Stimulated activated naive CD8-positive, alpha-beta T cell treated with anti-CD3 and anti-CD28 coated beads, Interleukin-15, amount 100 ng/mL, for 72 hours (primary cell): ENCODE results near the gene PHLDB1.
A peak's percentile ranks its signal among the peaks of the same experiment; 100 is the strongest.

ENCODE experiments used
- ATAC-seq: fragments of 150-1000 bp; cut with Tn5 transposase; 2 replicates; pipeline ENCODE4 v1.10.0; 2021; ENCODE audit warnings: mild to moderate bottlenecking, moderate library complexity
- DNase-seq, 2 donors: peaks; one replicate each; pipeline ENCODE4 v3.0.0; 2021 to 2022
- H3K27ac Mint-ChIP-seq, 2 donors: one replicate each; pipeline ENCODE4 v1.8.0; 2022; ENCODE audit warnings: mild to moderate bottlenecking in 2 of 2, mixed read lengths in 2 of 2, moderate library complexity in 2 of 2
- H3K27me3 Mint-ChIP-seq: one replicate; pipeline ENCODE4 v1.8.0; 2022; ENCODE audit warnings: mixed read lengths
- H3K4me1 Mint-ChIP-seq: one replicate; pipeline ENCODE4 v1.8.0; 2022; ENCODE audit warnings: mild to moderate bottlenecking, mixed read lengths
- H3K4me3 Mint-ChIP-seq, 2 donors: one replicate each; pipeline ENCODE4 v1.8.0; 2022; ENCODE audit warnings: mild to moderate bottlenecking in 2 of 2, mixed read lengths in 2 of 2, moderate library complexity in 1 of 2
- H3K9me3 Mint-ChIP-seq, 2 donors: one replicate each; pipeline ENCODE4 v1.8.0; 2022; ENCODE audit warnings: mixed read lengths in 2 of 2

The PHLDB1 gene

GRCh38 chr11:118655486-118656190 is 48.2 kb downstream of the PHLDB1 start:
- Mint-ChIP-seq H3K9me3 (no peaks in the 10 kb centered on the region), H3K4me1 (peaks cover 22% of the 10 kb centered on the region), H3K27me3 (no peaks in the 10 kb centered on the region), H3K27ac (no peak overlapping the region), H3K4me3 (no peak overlapping the region)
- ATAC-seq (no peak), DNase-seq (no peak)

DNA sequence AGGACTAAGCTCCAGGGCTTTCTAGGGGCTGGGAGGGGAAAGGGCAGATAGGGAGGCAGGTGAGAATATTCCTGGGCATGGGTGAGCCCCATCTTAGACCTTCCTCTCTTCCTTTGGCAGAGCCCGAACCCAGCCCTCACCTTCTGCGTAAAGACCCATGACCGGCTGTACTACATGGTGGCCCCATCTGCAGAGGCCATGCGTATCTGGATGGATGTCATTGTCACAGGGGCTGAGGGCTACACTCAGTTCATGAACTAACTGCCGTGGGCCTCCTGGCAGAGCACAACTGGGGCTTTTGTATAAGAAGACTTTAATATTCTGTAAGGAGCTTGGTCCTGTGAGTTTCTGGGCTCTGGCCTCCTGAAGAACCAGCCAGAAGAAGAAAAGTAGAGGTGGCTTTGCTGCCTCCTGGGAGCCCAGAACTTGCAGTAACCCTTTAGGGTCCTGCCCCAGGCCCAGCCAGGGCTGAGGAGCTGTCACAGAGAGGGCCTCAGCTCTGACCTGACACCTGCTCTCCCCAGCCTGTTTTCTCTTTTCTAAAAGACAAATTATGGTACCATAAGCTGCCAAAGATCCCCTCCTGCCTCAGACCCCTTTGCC is 49.2 kb downstream of the PHLDB1 start:
- Mint-ChIP-seq H3K27ac (no peak overlapping the region), H3K9me3 (no peaks in the 10 kb centered on the region), H3K4me1 (peaks cover 22% of the 10 kb centered on the region), H3K4me3 (no peak overlapping the region), H3K27me3 (no peaks in the 10 kb centered on the region)
- no peak for ATAC-seq
- no peak for DNase-seq

DNA sequence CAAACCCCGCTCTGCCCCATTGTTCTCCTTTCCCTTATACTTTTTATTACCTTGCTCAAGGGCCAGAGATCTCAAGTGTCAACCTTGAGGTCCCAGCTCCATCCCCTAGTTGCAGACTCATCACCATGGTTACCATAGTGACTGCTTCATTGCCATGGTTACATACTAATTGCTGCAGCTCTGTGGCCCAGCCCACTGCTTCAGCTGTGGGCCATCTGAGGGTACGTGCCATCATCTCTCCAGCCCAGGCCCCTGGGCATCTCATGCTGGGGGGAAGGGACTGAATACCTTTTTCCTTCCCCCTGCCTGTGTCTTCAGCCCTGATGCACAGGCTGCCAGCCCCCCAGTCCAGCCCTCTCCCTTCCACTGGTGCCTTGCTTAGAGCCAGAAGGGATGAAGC is 49.8 kb downstream of the PHLDB1 start:
- Mint-ChIP-seq H3K4me1 (peaks cover 21% of the 10 kb centered on the region), H3K27ac (no peak overlapping the region), H3K9me3 (no peaks in the 10 kb centered on the region), H3K27me3 (no peaks in the 10 kb centered on the region), H3K4me3 (no peak overlapping the region)
- ATAC-seq (no peak), DNase-seq (no peak)

GRCh38 chr11:118657709-118658428 is 50.5 kb downstream of the PHLDB1 start:
- H3K27me3 Mint-ChIP-seq: no peaks in the 10 kb centered on the region
- no peak overlapping the region for H3K27ac Mint-ChIP-seq

GRCh38 chr11:118658429-118659313 is 51.3 kb downstream of the PHLDB1 start:
- Mint-ChIP-seq H3K27me3 (no peaks in the 10 kb centered on the region), H3K4me1 (peaks cover 14% of the 10 kb centered on the region), H3K9me3 (no peaks in the 10 kb centered on the region), H3K4me3 (peak overlapping the region in 1 of 2 donors; percentile 48), H3K27ac (peak overlapping the region in 1 of 2 donors; percentile 60)
- no peak for ATAC-seq
- DNase-seq: no peak

More at GRCh38 chr11:118657709-118658428, 50.5 kb downstream of the PHLDB1 start:
- DNase-seq: no peak
- Mint-ChIP-seq H3K9me3 (no peaks in the 10 kb centered on the region), H3K4me3 (no peak overlapping the region), H3K4me1 (peaks cover 15% of the 10 kb centered on the region)
- no peak for ATAC-seq

GRCh38 chr11:118659314-118659952 is 52.0 kb downstream of the PHLDB1 start:
- peaks cover 14% of the 10 kb centered on the region for H3K4me1 Mint-ChIP-seq
- DNase-seq: peak; percentile 91 to 92
- H3K9me3 Mint-ChIP-seq: no peaks in the 10 kb centered on the region
- H3K4me3 Mint-ChIP-seq: peak overlapping the region in 1 of 2 donors; percentile 48
- peak; percentile 96 for ATAC-seq
- H3K27ac Mint-ChIP-seq: peak overlapping the region in 1 of 2 donors; percentile 85
- no peaks in the 10 kb centered on the region for H3K27me3 Mint-ChIP-seq

DNA sequence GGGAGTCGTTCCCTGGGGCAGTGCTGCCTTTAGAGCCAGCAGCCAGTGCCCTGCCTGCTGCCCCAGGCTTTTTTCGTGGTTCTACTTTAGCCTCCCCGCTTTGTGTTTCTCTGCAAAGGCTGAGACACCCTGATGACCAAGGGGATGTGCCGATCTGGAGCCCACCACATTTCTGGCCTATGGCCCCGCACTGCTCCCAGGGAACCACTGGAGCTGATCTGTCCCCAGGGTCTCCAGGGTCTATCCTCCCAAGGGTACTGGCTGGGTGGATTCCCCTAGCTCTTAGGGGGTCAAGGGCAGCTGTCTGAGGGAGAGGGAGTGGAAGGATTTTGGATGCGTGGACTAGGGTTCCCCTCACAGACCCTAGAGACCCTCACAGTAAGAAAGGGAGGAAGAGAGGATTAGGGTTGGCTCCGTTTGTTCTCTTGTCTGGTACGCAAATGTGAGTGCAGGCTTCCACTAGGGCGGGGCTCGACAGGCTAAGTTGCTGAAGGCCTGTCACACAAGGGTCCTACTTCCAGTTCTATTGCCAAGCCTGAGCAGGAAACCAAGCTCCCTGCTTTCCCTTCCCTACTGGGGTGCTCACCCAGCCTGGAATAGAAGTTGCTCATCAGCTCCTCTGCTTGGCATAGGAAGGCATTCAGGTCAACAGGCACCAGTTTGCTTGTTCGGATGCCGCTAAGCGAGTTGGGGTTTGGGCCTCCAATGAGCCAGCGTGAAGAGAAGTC is 52.7 kb downstream of the PHLDB1 start:
- peaks cover 14% of the 10 kb centered on the region for H3K4me1 Mint-ChIP-seq
- ATAC-seq: no peak
- H3K9me3 Mint-ChIP-seq: no peaks in the 10 kb centered on the region
- H3K27me3 Mint-ChIP-seq: no peaks in the 10 kb centered on the region
- DNase-seq: no peak
- H3K27ac Mint-ChIP-seq: peak overlapping the region in 1 of 2 donors; percentile 85
- H3K4me3 Mint-ChIP-seq: peak overlapping the region in 1 of 2 donors; percentile 38

DNA sequence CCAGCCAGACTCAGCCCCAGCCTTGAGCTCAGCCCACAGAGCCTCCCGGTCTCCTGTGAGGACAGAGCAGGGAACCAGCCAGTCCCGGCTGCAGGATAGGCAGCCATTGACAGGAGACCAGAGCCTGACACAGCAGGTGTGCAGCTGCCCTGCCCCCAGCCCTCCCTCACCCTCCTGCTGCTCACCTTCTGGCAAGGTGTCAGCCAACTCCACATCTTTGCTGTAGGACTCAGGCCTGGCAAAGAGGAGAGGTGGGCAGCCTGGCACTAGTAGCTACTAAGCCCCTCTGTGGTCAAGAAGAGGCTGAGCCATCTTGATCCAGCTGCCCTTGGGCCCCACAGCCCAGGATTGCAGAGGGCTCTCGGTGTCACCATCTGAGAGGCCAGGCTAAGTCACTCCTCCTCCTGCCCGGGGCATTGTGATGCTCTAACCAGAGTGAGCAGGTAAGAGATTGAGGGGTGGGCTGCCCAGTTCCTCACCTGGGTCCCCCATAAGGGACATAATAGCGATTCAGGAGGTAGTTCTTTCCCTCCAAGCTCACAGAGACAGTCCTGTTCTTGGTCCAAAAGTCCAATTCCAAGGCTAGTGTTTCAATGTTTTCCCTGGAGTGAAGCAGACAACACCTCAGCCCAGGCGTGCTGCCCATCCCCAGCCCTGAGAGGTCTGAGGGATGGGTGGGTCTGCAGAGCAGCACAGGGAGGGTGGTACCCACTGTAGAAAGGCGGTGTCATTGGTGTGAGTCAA is 53.4 kb downstream of the PHLDB1 start:
- no peak overlapping the region for H3K27ac Mint-ChIP-seq
- ATAC-seq: no peak
- no peak for DNase-seq
- no peaks in the 10 kb centered on the region for H3K9me3 Mint-ChIP-seq
- no peaks in the 10 kb centered on the region for H3K27me3 Mint-ChIP-seq
- H3K4me1 Mint-ChIP-seq: peaks cover 14% of the 10 kb centered on the region
- H3K4me3 Mint-ChIP-seq: no peak overlapping the region

DNA sequence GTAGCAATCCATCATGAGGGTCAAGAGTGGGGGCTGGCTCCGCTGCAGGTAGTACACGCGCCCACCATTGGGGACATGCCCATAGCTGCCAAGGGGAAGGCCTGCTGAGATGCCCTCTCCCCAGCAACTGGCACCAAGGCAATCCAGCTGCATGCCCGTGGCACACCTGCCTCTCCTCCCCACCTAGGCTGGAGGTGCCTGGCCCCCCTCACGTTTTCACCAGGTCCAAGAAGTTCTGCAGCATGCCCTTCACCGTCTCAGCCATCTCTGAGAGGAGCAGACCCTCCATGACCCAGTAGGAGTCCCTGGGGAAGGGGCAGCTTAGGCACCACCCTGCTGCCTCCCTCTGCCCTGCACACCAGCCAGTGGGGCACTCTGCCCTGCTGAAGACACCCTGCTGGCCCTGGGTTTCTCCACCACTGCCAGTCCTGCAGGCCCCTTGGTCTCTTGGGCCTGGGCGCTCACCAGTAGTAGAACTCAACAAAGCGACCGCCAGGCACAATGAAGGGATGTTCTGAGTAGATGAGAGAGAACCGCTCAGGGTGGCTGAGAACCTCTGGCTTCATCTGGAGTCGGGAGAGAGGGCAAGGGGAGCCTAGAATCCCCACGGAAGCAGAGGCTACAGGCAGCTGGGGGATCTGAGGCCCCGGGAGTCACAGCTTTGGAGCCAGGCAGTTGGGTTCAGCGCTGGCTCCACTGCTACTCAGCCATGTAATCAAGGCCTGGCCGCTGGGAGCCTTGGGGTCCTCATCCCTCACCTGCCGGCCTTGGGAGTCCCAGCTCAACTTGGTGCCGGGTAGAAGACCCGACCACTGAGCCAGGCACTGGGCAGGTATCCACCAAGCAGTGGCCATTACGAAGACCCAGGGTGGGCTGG is 54.2 kb downstream of the PHLDB1 start:
- H3K9me3 Mint-ChIP-seq: no peaks in the 10 kb centered on the region
- H3K27ac Mint-ChIP-seq: peak overlapping the region in 1 of 2 donors; percentile 36
- no peak overlapping the region for H3K4me3 Mint-ChIP-seq
- ATAC-seq (no peak), DNase-seq (no peak)
- peaks cover 14% of the 10 kb centered on the region for H3K4me1 Mint-ChIP-seq
- no peaks in the 10 kb centered on the region for H3K27me3 Mint-ChIP-seq

DNA sequence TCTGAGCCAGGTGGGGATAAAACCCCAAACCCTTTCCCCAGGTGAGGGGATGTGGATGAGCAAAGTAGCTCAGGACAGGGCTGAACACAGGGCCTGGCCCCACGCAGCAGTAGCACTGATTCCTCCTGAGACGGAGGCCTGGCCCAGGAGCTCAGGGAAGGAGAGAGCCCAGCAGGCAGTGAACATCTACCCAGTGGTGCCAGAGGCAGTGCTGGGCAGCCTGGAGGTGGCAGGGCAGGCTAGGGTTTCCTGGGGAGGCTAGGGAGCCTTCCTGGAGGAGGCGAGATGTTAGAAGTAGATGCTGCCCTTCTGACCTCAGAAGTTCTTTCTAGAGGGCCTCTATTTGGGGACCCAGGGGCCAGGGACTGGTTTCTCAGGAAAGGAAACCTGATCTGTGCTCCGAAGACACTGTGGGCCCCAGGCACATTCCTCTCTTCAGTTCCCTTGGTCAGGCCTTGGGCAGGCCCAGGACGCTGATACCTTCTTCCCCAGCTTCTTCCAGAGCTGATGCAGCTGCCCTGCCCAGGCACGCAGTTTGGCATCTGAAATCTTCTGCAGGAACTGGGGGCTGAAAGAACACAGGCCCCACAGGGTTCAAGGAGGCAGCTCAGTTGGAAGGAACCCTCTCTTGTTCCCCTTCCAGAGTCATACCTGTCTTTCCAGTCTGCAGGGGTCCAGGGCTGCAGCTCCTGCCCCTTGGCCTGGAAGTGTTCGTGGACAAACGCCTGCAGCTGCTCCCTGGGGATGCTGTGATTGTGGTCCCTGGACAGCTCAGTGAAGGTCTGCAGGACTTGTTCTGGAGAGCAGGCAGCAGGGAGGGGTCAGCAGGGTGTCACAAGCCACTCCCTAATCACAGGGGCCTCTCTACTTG is 55.2 kb downstream of the PHLDB1 start:
- Mint-ChIP-seq H3K4me1 (peaks cover 14% of the 10 kb centered on the region), H3K27ac (no peak overlapping the region), H3K4me3 (no peak overlapping the region), H3K9me3 (no peaks in the 10 kb centered on the region), H3K27me3 (no peaks in the 10 kb centered on the region)
- DNase-seq: no peak
- no peak for ATAC-seq

DNA sequence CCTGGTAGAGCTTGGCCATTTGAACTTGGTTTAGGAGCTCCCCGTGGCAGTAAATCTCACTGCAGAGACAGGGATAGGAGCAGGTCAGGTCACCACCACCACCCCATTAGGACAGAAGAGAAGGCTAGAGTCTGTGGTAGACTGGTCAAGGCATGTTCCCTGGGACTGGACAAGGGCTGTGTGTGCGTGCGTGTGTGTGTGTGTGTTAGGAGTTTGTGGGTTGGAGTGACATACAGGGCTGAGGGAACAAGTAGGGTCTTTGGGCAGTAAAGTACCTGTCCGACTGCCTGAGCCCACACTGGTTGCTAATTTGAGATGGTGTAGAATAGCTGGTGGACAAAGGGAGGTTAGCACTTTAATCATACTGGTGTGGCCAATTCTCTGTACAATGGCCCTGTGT is 56.0 kb downstream of the PHLDB1 start:
- DNase-seq: no peak
- Mint-ChIP-seq H3K9me3 (no peaks in the 10 kb centered on the region), H3K4me3 (no peak overlapping the region), H3K27me3 (no peaks in the 10 kb centered on the region), H3K4me1 (peaks cover 14% of the 10 kb centered on the region), H3K27ac (no peak overlapping the region)
- no peak for ATAC-seq

DNA sequence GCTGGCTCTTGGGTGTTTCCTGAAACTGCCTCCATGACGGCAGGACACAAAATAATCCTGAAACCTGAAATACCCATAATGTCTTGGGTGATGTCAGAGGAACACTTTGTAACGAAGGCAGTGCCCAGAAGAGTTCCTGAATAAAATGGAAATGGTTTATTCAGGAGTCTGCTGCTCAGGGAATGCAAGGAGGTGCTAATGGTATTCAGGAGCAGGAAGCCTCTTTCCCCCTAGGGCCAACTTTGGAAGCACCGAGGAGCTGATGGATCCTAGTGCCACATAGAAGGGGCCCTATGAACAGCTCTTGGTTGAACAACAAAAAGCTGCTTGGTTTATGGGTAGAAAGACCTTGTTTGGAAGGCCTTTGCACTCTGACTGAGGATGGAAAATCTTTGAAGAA is 56.5 kb downstream of the PHLDB1 start:
- DNase-seq: no peak
- Mint-ChIP-seq H3K27me3 (no peaks in the 10 kb centered on the region), H3K4me1 (peaks cover 12% of the 10 kb centered on the region), H3K9me3 (no peaks in the 10 kb centered on the region), H3K4me3 (no peak overlapping the region), H3K27ac (no peak overlapping the region)
- ATAC-seq: no peak
